ENCODE measurements around the gene CX3CL1.
"Not testable (repeated sequence)": the region's sequence is repeated elsewhere in the genome, so short reads cannot be mapped to it uniquely, and the experiment has no call there.

Gene CX3CL1

DNA sequence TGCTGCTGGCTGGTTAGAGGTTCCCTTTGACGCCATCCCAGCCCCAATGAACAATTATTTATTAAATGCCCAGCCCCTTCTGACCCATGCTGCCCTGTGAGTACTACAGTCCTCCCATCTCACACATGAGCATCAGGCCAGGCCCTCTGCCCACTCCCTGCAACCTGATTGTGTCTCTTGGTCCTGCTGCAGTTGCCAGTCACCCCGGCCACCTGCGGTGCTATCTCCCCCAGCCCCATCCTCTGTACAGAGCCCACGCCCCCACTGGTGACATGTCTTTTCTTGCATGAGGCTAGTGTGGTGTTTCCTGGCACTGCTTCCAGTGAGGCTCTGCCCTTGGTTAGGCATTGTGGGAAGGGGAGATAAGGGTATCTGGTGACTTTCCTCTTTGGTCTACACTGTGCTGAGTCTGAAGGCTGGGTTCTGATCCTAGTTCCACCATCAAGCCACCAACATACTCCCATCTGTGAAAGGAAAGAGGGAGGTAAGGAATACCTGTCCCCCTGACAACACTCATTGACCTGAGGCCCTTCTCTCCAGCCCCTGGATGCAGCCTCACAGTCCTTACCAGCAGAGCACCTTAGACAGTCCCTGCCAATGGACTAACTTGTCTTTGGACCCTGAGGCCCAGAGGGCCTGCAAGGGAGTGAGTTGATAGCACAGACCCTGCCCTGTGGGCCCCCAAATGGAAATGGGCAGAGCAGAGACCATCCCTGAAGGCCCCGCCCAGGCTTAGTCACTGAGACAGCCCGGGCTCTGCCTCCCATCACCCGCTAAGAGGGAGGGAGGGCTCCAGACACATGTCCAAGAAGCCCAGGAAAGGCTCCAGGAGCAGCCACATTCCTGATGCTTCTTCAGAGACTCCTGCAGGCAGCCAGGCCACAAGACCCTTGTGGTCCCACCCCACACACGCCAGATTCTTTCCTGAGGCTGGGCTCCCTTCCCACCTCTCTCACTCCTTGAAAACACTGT lies 11.3 kb downstream of the CX3CL1 start:
- peak; percentile 24 for DNase-seq

DNA sequence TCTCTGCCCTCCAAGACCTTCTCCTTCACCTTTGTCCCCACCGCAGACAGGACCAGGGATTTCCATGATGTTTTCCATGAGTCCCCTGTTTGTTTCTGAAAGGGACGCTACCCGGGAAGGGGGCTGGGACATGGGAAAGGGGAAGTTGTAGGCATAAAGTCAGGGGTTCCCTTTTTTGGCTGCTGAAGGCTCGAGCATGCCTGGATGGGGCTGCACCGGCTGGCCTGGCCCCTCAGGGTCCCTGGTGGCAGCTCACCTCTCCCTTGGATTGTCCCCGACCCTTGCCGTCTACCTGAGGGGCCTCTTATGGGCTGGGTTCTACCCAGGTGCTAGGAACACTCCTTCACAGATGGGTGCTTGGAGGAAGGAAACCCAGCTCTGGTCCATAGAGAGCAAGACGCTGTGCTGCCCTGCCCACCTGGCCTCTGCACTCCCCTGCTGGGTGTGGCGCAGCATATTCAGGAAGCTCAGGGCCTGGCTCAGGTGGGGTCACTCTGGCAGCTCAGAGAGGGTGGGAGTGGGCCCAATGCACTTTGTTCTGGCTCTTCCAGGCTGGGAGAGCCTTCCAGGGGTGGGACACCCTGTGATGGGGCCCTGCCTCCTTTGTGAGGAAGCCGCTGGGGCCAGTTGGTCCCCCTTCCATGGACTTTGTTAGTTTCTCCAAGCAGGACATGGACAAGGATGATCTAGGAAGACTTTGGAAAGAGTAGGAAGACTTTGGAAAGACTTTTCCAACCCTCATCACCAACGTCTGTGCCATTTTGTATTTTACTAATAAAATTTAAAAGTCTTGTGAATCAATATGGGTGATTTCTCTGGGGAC lies 12.2 kb downstream of the CX3CL1 start:
- peak; percentile 58 for DNase-seq

DNA sequence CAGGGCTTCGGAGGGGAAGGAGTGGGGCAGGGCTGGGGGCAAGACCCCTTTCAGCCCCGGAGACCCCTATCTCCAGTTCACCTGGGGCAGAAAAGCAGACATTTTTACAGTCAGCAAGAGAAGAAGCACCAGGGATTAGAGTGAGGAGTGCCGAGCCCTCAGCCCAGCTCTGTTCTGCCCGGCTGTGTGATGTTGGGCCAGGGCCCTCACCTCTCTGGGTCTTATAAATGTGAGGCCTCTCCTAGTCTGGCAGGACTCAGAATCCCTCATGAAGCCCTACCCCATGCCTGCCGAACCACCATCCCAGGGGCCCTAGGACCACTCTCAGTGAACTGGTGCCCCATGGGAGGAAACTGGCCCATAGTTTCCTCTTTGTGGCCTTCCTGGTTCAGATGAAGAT lies 12.8 kb downstream of the CX3CL1 start:
- DNase-seq: no peak

DNA sequence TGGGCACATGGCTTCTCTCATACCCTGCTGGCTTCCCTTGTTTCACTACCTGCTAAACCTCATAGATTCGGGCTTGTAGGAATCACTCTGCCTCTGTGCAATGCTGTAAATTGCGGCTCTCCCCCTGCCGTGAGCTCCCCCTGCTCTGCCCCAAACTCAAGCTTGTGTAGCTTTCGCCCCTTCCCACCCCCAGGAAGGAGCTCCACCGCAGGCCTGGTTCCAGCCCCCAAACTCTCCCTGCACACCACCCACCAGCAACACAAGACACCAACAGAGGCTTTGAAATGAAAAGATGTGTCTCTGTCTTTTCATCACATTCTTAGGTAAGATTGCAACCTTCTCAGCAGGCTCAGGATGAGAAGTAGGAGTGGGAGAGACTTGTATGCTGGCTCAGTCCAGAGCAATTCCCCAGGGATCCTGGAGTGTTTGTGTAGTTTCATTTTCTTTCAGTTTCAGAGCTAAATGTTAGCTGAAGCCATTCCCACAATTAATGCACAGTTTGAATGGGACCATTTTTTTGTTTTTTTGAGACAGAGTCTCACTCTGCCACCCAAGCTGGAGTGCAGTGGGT lies 14.2 kb downstream of the CX3CL1 start:
- DNase-seq: no peak

DNA sequence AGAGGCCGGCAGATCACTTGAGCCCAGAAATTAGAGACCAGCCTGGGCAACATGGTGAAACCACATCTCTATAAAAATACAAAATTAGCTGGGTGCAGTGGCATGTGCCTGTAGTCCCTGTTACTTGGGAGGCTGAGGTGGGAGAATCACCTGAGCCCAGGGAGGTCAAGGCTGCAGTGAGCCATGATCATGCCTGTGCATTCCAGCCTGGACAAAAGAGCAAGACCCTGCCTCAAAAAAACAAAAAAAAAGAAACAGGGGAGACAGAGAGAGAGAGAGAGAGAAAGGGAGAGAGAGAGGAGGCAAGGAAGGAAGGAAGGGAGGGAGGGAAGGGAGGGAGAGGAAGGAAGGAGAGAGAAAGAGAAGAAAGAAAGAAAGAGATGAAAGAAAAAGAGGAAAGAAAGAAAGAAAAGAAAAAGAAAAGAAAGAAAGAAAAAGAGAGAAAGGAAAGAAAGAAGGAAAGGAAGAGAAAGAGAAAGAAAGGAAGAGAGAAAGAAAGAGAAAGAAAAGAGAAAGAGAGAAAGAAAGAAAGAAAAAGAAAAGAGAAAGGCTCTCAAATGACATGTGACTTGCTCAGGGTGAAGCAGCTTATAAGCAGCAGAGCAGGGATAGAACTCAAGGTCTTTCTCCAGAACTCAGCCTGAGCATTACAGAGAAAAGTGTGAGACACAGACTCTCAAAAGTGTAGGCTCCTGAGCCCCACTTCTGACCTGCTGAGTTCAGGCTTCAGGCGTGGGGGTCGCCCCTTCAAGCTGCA lies 15.5 kb downstream of the CX3CL1 start:
- no peak for DNase-seq

DNA sequence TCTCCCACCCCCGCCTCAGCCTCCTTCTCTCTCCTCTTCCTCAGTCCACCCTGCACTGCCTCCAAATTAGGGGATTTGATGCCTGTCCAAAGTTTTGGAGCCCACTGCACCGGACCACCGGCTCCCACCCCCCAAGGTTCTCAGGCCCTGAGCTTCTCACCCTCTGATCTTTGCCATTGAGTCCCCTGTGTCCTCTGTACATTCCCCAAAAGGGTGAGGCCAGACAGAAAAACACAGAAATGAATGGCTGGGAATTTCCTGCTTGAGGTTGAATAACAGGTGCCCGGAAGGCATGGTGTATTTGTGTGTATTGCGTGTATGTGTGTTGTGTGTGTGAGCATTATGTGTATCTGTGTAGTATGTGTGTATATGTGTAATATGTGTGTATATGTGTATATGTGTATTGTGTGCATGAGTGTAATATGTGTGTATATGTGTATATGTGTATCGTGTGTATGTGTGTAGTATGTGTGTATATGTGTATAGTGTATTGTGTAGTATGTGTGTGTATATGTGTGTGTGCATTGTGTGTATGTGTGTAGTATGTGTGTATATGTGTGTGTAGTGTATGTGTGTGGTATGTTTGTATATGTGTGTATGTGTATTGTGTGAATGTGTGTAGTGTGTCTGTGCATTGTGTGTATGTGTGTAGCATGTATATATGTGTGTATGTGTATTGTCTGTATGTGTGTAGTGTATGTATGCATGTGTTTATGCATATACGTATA lies 16.2 kb downstream of the CX3CL1 start:
- DNase-seq: no peak

DNA sequence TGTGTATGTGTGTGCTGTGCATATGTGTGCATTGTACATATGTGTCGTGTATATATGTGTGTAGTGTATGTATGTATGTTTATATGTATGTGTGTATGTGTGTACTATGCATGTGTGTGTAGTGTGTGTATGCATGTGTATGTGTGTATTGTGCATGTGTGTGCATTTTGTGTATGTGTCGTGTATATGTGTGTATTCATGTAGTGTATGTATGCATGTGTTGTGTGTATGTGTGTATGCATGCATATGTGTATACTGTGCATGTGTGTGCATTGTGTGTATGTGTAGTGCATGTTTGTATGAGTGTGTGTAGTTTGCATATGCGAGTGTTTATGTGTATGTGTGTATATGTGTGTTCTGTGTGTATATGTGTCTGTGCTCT lies 16.8 kb downstream of the CX3CL1 start:
- DNase-seq: no peak

DNA sequence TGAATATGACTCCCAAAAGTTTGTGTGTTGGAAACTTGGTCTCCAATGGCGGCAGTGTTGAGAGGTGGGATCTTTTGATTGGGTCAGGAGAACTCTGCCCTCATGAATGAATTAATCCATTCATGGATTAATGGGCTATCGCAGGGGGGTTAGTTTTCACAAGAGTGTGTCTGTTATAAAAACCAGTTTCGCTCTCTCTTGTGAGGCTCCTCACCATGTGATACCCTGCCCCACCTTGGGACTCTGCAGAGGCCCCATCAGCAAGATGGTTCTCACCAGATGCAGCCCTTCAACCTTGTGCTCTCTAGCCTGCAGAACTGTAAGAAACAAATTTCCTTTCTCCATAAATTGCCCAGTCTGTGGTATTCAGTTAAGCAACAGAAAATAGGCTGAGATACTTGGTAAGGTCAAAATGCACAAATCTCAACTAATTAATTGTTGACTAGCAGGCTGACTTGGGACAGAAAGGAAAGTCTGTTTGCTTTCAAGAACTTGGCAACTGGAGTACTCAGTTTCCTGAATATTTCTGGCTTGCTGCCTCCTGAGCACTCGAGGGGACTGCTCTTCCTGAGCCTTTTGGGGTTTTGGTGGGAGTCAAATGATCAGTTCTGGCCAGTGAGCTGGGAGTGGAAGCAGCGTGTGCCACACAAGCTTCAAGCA lies 18.5 kb downstream of the CX3CL1 start:
- no peak for DNase-seq

DNA sequence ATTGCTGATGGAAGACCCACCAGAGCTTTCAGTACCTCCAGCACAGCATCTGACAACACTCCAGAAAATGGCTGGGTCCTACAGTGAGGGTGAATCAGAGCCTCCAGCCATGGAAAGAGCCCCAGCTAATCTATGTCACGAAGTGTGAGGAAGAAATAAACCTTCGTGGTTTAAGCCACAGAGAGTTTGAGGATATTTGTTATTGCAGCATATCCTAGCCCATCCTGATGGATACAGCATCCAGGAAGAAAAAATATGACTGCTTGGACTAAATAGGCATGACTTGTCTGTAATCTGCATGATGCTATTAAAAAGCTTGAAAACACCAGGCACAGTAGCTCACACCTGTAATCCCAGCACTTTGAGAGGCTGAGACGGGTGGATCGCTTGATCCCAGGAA lies 19.0 kb downstream of the CX3CL1 start:
- DNase-seq: no peak

DNA sequence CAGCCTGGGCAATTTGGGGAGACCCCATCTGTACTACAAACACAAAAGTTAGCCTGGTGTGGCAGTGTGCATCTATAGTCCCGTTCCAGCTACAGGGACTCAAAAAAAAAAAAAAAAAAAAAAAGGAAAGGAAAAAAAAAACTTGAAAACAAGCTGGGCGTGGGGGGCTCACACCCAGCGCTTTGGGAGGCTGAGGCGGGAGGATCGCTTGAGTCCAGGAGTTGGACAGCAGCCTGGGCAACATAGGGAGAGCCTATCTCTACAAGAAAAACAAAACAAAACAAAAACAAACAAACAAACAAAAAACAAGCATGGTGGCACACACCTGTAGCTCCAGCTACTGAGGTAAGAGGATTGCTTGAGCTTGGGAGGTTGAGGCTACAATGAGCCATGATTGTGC lies 19.4 kb downstream of the CX3CL1 start:
- DNase-seq: no peak

DNA sequence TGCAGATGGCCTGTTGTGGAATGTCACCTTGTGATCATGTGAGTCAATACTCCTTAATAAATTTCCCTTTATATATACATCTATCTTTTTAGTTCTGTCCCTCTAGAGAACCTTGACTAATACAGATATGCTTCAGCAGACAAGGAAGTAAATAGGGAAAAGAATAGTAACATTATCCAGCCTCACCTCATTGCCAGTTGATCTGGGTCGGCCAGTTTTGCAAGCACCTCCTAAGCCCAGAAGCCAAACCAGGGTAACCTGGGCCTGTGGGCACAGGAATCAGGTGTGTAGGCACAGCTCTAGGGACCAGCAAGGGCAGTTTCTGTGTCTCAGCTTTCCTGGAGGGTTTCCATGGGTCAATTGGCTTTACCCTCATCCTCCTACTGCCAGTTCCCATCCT lies 20.4 kb downstream of the CX3CL1 start:
- no peak for DNase-seq

DNA sequence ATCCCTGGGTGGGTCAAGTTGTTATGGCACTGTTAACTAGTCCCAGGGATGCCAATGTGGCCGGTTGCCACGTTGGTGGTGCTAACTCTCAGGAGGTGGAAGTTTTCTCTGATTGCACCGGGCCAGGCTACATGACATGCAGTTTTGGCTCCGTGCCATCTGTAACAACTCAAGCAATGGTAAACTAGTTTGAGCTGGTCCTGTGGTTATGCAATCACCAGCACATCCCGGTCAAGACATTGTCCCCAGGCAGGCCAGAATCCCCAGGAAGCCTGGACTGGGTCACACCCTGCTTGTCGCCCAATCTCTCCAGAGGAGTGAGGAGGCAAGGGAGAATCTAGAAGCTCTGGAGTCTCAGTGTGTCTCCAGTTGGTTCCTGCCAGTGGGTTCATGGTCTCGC lies 22.2 kb downstream of the CX3CL1 start:
- DNase-seq: no peak

DNA sequence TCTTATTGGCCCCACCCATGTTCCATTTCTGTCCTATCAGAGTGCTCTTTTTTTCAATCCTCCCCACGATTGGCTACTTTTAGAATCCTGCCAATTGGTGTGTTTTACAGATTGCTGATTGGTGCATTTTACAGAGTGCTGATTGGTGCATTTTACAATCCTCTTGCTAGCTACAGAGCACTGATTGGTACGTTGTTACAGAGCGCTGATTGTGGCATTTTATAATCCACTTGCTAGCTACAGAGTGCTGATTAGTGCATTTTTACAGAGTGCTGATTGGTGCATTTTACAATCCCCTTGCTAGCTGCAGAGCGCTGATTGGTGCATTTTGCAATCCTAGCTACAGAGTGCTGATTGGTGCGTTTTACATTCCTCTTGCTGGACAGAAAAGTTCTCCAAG lies 22.7 kb downstream of the CX3CL1 start:
- DNase-seq: no peak

DNA sequence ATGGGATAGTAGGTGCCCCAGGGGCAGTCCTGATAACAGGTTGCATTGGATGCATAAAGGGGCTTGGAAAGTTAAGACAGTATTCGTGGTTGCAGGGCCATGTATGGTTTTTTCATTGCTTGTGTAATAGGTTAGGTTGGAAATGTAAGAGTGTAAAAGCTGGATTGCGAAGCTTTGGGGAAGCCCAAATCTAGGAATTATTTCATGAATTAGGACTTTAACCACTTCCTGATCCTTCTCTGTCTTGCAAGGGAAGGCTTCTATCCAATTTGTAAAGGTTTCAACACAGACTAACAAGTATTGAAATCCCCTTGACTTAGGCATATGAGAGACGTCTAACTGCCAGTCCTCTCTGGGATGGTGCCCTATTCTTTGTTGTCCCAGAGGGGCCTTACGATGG lies 24.5 kb downstream of the CX3CL1 start:
- peak; percentile 70 for DNase-seq

DNA sequence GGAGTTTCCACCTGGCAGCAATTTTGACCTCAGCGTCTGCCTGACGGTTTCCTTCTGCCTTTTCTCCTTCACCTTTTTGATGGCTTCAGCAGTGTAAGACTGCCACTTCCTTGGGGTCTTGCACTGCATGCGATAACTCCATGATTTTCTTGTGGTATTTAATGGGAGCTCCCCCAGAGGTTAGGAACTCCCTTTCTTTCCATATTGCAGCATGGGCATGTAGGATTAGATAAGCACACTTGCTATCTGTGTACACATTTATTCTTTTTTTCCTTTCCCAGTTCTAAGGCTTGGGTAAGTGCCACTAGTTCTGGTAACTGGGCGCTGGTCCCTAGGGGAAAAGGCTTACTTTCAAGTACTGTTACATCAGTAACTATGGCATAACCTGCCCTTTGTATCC lies 25.2 kb downstream of the CX3CL1 start:
- not testable (repeated sequence) for DNase-seq

DNA sequence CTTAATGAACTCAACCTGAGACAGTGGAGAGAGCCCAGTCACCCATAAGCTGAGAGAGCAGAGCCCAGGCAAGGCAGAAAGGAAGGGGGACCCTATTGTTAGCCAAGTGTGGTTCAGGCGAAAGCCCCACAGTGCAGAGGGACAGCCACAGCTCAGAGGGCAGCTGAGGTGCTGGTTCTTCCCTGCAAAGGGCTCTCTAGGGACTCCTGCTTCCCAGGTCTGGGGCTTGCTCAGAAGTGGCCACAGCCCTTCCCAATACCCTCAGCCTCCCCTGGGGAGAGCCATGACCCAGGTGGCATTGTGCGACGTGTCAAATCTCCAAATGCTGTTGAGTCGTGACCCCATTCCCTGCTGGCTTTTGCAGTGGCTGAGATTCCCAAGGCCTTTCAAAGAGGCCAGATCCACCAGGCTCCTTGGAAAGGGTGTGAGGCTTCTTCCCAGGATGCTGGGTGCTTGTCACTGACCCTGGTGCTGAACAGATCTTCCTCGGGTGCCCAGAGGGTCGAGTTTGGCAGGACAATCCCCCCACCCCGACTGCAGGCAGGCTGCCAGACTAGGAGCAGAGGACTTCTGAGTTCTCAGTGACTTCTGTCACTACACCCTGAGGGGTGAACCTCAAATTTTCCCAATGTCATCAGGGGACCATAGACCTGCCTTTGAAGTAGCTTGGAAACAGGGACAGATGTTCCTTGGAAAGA lies 29.8 kb downstream of the CX3CL1 start:
- no peak for DNase-seq

DNA sequence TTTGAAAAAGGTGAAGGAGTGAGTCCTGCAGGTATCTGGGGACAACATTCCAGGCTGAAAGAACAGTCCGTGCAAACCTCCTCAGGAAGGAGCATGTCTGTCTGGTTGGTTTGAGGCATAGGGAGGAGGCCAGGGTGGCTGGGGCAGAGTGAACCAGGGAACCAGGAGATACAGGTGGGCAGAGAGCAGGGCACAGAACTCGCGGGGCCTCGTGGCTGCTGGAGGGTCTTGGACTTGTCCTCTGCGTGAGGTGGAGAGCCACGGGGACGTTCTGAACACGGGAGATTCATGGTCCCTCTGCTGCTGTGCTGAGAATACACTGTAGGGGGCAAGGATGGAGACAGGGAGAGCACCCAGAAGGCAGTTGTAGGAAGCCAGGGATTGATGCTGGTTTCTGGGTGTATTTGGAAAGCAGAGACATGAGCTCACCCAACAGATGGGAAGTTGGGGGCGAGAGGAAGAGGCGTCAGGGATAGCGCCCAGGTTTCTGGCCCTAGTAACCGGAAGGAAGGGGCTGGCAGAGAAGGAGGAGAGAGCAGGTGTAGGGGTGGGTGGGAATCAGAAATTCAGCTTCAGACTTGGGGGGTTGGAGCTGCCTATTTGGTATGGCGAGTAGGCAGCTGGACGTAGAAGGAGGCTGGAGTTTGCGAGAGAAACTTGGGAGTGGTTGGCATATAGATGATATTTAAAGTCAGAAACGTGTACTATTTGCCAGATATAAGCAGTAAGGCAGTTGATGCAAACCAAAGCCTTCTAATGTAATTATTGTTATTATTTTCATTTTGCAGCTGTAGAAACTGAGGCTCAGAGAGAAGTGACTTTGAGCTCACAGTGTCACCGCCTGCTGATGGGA lies 31.9 kb downstream of the CX3CL1 start, which contains the start of gene CCL17:
TSS of gene CCL17 (plus strand) at position 803 of the 853 bp plus-strand sequence. CDS start 9,166 bp downstream, outside the sequence.
- DNase-seq: peak; percentile 35

DNA sequence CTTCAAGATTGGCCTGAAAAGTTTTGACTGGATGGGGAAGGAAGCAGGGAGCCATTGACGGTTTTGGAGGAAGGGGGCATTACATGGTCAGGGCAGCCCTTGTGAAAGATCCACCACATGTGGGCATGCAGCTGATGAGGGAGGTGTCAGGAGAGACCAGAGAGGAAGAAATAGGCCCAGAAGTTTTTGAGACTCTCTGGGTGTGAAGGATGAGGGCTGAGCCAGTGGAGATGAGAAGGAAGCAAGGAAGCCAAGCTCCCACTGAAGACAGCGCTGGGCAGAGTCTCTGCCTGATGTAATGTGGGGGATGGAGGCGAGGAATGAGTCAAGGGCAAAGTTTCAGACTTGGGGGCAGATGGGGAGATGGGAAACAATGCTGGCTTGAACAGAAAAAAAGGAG lies 32.8 kb downstream of the CX3CL1 start:
- DNase-seq: peak; percentile 46

DNA sequence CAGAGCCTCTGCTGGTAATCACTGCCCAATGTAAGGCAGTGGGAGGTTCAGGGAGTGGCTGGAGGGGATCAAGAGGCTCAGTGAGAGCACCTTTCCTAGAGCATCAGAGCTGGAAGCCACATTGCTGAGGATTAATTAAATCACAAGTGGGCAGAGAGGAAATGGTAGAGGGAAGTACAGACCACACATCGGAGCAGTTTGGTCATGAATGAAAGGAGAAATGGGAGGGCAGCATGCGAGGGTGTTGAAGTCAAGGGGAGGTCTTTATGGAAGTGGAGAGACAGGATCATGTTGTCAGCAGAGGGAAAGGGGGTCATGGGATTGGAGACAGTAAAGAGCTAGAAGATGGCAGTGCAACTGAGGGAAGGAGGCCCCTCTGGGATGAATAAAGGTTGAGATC lies 34.6 kb downstream of the CX3CL1 start:
- peak; percentile 80 for DNase-seq

Data from inflammatory macrophage treated with lipopolysaccharide for 4 hours (primary cell).